DND-41 (cell line): ENCODE results near the gene ACP5.
"Not testable (repeated sequence)": the region's sequence is repeated elsewhere in the genome, so short reads cannot be mapped to it uniquely, and the experiment has no call there.

Experiments
- ATAC-seq: fragments of 200-7000 bp; cut with Tn5 transposase; 3 replicates; pipeline ENCODE4 v1.9.1; 2021; ENCODE audit warnings: low read depth; ENCODE audit not compliant: insufficient read depth
- DNase-seq: peaks from one replicate; pipeline ENCODE4 v3.0.0-alpha.2; 2020
- H2AFZ ChIP-seq: 2 replicates; pipeline ENCODE4 v1.6.0; 2012; ENCODE audit warnings: low read depth, low read length
- H3K27ac ChIP-seq: 2 replicates; pipeline ENCODE4 v1.5.1; 2012; ENCODE audit warnings: low read length, inconsistent platforms
- H3K27me3 ChIP-seq: fragments of 200-600 bp; sonication (generic); 2 replicates; pipeline ENCODE4 v1.6.0; 2012; ENCODE audit warnings: low read length, mild to moderate bottlenecking, inconsistent platforms; ENCODE audit not compliant: insufficient read depth, poor library complexity
- H3K36me3 ChIP-seq: 2 replicates; pipeline ENCODE4 v1.5.1; 2012; ENCODE audit warnings: low read length, inconsistent platforms; ENCODE audit not compliant: insufficient read depth
- H3K4me1 ChIP-seq: 2 replicates; pipeline ENCODE4 v1.5.1; 2012; ENCODE audit warnings: mild to moderate bottlenecking, low read length; ENCODE audit not compliant: insufficient read depth
- H3K4me2 ChIP-seq: 2 replicates; pipeline ENCODE4 v1.6.0; 2012; ENCODE audit warnings: mild to moderate bottlenecking, moderate library complexity, low read length, inconsistent platforms; ENCODE audit not compliant: insufficient read depth
- H3K4me3 ChIP-seq, 2 experiments: fragments of 200-600 bp in 1 of 2; shearing (Covaris generic) in 1 of 2; 2 replicates each; pipeline ENCODE4 v1.5.1; 2012 to 2016; ENCODE audit warnings: inconsistent platforms in 2 of 2, low read length in 2 of 2, mild to moderate bottlenecking in 2 of 2, low read depth in 1 of 2, moderate library complexity in 1 of 2
- H3K79me2 ChIP-seq: 2 replicates; pipeline ENCODE4 v1.6.0; 2012; ENCODE audit warnings: low read length, inconsistent platforms; ENCODE audit not compliant: insufficient read depth
- H3K9ac ChIP-seq: 2 replicates; pipeline ENCODE4 v1.6.0; 2012; ENCODE audit warnings: low read depth, mild to moderate bottlenecking, inconsistent platforms, low read length, moderate library complexity
- H3K9me3 ChIP-seq: 2 replicates; pipeline ENCODE4 v1.5.1; 2012; ENCODE audit warnings: low read length, moderate library complexity, mild to moderate bottlenecking, inconsistent platforms; ENCODE audit not compliant: insufficient read depth, severe bottlenecking
- H4K20me1 ChIP-seq: 2 replicates; pipeline ENCODE4 v1.6.0; 2012; ENCODE audit warnings: low read length; ENCODE audit not compliant: insufficient read depth
- EZH2 ChIP-seq: IDR thresholded peaks from 3 replicates; pipeline ENCODE4 v1.6.1; 2012; ENCODE audit warnings: borderline replicate concordance, low read depth, mild to moderate bottlenecking, moderate library complexity, low read length, inconsistent platforms; ENCODE audit not compliant: severe bottlenecking
- TF ChIP-seq, protein P1 (sequence below): IDR thresholded peaks from 2 replicates; pipeline ENCODE4 v1.5.1; 2012; ENCODE audit warnings: borderline replicate concordance, low read length, moderate library complexity, mild to moderate bottlenecking; ENCODE audit not compliant: poor library complexity, severe bottlenecking; ENCODE audit errors: extremely low read depth

Gene ACP5

GRCh38 chr19:11570039-11570462, 7.4 kb downstream of the ACP5 start:
- H3K27ac ChIP-seq = no peak overlapping the region
- H3K4me2 ChIP-seq = no peak overlapping the region
- H3K4me1 ChIP-seq = no peaks in the 10 kb centered on the region
- DNase-seq = peak; percentile 46
- TF ChIP-seq, protein P1, sequence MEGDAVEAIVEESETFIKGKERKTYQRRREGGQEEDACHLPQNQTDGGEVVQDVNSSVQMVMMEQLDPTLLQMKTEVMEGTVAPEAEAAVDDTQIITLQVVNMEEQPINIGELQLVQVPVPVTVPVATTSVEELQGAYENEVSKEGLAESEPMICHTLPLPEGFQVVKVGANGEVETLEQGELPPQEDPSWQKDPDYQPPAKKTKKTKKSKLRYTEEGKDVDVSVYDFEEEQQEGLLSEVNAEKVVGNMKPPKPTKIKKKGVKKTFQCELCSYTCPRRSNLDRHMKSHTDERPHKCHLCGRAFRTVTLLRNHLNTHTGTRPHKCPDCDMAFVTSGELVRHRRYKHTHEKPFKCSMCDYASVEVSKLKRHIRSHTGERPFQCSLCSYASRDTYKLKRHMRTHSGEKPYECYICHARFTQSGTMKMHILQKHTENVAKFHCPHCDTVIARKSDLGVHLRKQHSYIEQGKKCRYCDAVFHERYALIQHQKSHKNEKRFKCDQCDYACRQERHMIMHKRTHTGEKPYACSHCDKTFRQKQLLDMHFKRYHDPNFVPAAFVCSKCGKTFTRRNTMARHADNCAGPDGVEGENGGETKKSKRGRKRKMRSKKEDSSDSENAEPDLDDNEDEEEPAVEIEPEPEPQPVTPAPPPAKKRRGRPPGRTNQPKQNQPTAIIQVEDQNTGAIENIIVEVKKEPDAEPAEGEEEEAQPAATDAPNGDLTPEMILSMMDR = no peak
- no peak for TF ChIP-seq EZH2
- H3K79me2 ChIP-seq = no peaks in the 10 kb centered on the region
- no peaks in the 10 kb centered on the region for H3K36me3 ChIP-seq
- H3K4me3 ChIP-seq = no peak overlapping the region
- no peaks in the 10 kb centered on the region for H3K9me3 ChIP-seq
- H3K9ac ChIP-seq = no peak overlapping the region
- no peak overlapping the region for H2AFZ ChIP-seq
- H4K20me1 ChIP-seq = no peaks in the 10 kb centered on the region
- no peaks in the 10 kb centered on the region for H3K27me3 ChIP-seq
- peak; percentile 64; the same call in 2 of the 3 replicates for ATAC-seq

- no peaks in the 10 kb centered on the region for H3K4me1 ChIP-seq
- H3K9ac ChIP-seq = no peak overlapping the region
- no peak overlapping the region for H2AFZ ChIP-seq
- H3K4me2 ChIP-seq = no peak overlapping the region
- H3K36me3 ChIP-seq = no peaks in the 10 kb centered on the region
- H4K20me1 ChIP-seq = no peaks in the 10 kb centered on the region
- no peaks in the 10 kb centered on the region for H3K9me3 ChIP-seq
- ATAC-seq (no peak), DNase-seq (no peak)
- H3K4me3 ChIP-seq = no peak overlapping the region
- no peak overlapping the region for H3K27ac ChIP-seq
- no peaks in the 10 kb centered on the region for H3K27me3 ChIP-seq
- TF ChIP-seq EZH2 = no peak
- TF ChIP-seq, protein P1 = no peak
- H3K79me2 ChIP-seq = no peaks in the 10 kb centered on the region
These were observed 11.3 kb downstream of the ACP5 start for GRCh38 chr19:11566164-11566563.

GRCh38 chr19:11565649-11565980, 11.8 kb downstream of the ACP5 start:
- not testable (repeated sequence) for H3K79me2 ChIP-seq, H4K20me1 ChIP-seq, H3K36me3 ChIP-seq, H3K4me1 ChIP-seq, DNase-seq, H3K4me3 ChIP-seq, H3K9me3 ChIP-seq, H2AFZ ChIP-seq, H3K27me3 ChIP-seq, H3K4me2 ChIP-seq, H3K9ac ChIP-seq, ATAC-seq, H3K27ac ChIP-seq

- not testable (repeated sequence) for H3K9me3 ChIP-seq, H3K27ac ChIP-seq, H3K36me3 ChIP-seq, H3K9ac ChIP-seq, H3K79me2 ChIP-seq, H2AFZ ChIP-seq, H3K4me2 ChIP-seq, DNase-seq, H4K20me1 ChIP-seq, ATAC-seq, H3K27me3 ChIP-seq, H3K4me3 ChIP-seq
- H3K4me1 ChIP-seq = peaks cover 12% of the 10 kb centered on the region
These were observed 13.2 kb downstream of the ACP5 start for GRCh38 chr19:11564082-11564807.
